Measurements from ENCODE around the gene GPRC5B.

The GPRC5B gene

GRCh38 chr16:19856120-19856519 lies 28.5 kb downstream of the GPRC5B start:
- H3K4me3 ChIP-seq (ENCODE audit: low read length): no peak overlapping the region
- DNase-seq (ENCODE audit: low read depth): no peak
- TF ChIP-seq, protein P1, sequence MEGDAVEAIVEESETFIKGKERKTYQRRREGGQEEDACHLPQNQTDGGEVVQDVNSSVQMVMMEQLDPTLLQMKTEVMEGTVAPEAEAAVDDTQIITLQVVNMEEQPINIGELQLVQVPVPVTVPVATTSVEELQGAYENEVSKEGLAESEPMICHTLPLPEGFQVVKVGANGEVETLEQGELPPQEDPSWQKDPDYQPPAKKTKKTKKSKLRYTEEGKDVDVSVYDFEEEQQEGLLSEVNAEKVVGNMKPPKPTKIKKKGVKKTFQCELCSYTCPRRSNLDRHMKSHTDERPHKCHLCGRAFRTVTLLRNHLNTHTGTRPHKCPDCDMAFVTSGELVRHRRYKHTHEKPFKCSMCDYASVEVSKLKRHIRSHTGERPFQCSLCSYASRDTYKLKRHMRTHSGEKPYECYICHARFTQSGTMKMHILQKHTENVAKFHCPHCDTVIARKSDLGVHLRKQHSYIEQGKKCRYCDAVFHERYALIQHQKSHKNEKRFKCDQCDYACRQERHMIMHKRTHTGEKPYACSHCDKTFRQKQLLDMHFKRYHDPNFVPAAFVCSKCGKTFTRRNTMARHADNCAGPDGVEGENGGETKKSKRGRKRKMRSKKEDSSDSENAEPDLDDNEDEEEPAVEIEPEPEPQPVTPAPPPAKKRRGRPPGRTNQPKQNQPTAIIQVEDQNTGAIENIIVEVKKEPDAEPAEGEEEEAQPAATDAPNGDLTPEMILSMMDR (conservative IDR thresholded peaks at IDR 0.05; ENCODE audit: low read length): no peak

DNA sequence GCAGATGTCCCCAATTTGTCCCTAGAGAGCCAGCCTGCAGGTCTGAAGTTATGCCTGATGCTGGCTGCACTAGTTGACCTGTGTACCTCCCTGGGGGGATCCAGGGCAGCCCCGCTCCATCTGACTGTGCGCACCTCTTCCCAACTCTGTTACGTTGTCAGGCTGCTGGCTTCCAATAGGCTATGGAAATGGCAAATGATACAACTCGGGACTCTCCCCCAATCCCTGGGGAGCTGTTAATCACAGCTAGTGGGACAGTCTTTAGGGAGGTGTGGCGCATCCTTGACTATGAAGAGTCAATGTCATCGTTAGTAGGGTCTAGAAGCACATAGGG lies 30.1 kb downstream of the GPRC5B start:
- TF ChIP-seq, protein P1 (conservative IDR thresholded peaks at IDR 0.05; ENCODE audit: low read length): no peak
- no peak overlapping the region for H3K4me3 ChIP-seq (ENCODE audit: low read length)

DNA sequence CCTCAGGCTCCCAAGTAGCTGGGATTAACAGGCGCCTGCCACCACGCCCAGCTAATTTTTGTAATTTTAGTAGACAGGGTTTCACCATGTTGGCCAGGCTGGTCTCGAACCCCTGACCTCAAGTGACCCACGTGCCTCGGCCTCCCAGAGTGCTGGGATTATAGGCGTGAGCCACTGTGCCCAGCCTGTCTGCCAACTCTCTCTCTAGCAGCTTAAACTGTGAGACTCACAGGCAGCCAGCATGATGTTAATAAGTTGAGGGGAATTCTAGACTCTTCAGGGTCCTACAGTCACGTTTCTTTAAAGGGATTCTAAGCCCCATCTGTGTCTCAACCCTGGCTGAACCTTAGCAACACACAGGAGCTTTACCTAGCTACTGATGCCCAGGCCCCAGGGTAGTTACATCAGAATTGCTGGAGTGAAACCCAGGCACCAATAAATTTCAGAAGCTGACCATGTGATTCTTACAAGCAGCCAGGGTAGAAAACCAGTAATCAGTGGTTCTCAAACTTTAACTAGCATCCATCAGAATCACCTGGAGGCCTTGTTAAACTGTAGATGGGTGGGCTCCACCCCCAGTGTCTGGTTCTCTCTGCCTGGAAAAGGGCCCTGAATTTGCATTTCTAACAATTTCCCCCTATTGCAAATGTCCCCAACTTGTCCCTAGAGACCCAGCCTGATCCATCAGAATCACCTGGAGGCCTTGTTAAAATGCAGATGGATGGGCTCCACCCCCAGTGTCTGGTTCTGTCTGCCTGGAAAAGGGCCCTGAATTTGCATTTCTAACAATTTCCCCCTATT lies 30.7 kb downstream of the GPRC5B start:
- TF ChIP-seq, protein P1 (conservative IDR thresholded peaks at IDR 0.05; ENCODE audit: low read length): no peak
- DNase-seq (ENCODE audit: low read depth): no peak
- H3K4me3 ChIP-seq (ENCODE audit: low read length): no peak overlapping the region

More for the DNA sequence above, 30.1 kb downstream of the GPRC5B start:
- no peak for DNase-seq (ENCODE audit: low read depth)

- TF ChIP-seq, protein P1 (conservative IDR thresholded peaks at IDR 0.05; ENCODE audit: low read length): no peak
- no peak for DNase-seq (ENCODE audit: low read depth)
- no peak overlapping the region for H3K4me3 ChIP-seq (ENCODE audit: low read length)
These were observed 31.4 kb downstream of the GPRC5B start for GRCh38 chr16:19853132-19853741.

GRCh38 chr16:19851476-19851875 lies 33.2 kb downstream of the GPRC5B start:
- TF ChIP-seq, protein P1 (conservative IDR thresholded peaks at IDR 0.05; ENCODE audit: low read length): no peak
- no peak for DNase-seq (ENCODE audit: low read depth)
- H3K4me3 ChIP-seq (ENCODE audit: low read length): no peak overlapping the region

DNA sequence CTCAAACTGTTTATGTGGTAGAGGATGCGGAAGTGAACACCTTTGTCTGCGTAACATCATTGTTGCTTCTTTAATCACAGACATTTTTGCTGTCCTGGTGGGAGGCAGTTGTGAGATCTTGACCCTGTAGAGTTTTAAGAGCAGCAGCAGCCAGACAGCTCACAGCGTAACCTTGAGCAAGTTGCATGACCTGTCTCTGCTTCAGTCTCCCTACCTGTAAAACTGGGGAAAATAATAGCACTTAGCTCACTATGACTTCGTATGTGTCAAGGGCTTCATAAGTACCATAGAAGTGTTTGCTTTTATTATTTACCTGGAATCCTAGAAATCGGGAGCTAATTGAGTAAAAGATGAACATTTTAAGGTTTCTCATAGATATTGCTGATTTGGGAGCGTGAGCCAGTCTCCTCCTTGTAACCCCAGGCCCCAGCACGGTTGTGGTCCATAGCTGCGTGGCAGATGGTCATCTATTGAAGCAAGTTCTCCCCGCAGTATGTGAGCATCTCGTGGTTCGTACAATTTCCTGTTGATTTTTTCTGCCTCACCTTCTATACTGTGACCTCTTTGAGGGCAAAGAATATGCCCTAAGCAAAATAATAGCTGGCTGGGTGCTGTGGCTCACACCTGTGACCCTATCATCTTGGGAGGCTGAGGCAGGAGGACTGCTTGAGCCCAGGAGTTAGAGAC lies 34.4 kb downstream of the GPRC5B start:
- DNase-seq (ENCODE audit: low read depth): no peak
- TF ChIP-seq, protein P1 (conservative IDR thresholded peaks at IDR 0.05; ENCODE audit: low read length): no peak
- no peak overlapping the region for H3K4me3 ChIP-seq (ENCODE audit: low read length)

All from AG10803 (cell line).